Subcutaneous adipose tissue (tissue), 4 donors: Measurements from ENCODE around the gene MAFB. TPM values are rescaled to one million over a fixed set of nuclear protein-coding genes. Genes with fewer than 3 reads are reported as not detected.

Source experiments
- total RNA-seq, 4 donors: library from RNA; depleted of rRNA; stranded (reverse); fragments of >200 nt; gene quantifications; one replicate each; pipeline ENCODE4 v1.1.0, GENCODE V29; 2016
- TF ChIP-seq, protein P1 (sequence below): fragments of 450-650 bp; IDR thresholded peaks from one replicate; pipeline ENCODE4 v1.5.1; 2016; ENCODE audit warnings: low read depth, mild to moderate bottlenecking, control low read depth, antibody characterized with exemption, moderate library complexity

The MAFB gene
- total RNA-seq, 4 donors from 2014 or later, result 74.0 to 140 (median 112) TPM

DNA sequence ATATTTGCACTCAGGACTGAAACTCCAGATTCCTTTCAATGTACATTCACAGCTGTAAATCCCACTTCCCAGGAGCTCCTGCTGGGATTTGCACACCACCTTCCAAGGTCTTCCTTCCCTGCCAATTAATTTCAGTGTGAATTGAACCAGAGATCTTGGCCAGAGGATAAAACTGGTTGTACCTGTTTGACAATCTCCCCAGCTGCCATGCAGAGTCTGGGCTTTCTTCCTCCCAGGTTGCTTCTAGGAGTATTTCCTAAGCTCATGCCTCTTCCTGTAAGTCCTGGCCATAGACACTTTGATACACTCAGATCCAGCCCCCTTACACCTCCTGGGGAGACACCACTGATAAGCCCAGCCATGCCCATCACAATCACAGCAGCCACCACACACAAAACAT is 15.6 kb downstream of the MAFB start:
- TF ChIP-seq, protein P1, sequence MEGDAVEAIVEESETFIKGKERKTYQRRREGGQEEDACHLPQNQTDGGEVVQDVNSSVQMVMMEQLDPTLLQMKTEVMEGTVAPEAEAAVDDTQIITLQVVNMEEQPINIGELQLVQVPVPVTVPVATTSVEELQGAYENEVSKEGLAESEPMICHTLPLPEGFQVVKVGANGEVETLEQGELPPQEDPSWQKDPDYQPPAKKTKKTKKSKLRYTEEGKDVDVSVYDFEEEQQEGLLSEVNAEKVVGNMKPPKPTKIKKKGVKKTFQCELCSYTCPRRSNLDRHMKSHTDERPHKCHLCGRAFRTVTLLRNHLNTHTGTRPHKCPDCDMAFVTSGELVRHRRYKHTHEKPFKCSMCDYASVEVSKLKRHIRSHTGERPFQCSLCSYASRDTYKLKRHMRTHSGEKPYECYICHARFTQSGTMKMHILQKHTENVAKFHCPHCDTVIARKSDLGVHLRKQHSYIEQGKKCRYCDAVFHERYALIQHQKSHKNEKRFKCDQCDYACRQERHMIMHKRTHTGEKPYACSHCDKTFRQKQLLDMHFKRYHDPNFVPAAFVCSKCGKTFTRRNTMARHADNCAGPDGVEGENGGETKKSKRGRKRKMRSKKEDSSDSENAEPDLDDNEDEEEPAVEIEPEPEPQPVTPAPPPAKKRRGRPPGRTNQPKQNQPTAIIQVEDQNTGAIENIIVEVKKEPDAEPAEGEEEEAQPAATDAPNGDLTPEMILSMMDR, result no peak

- TF ChIP-seq, protein P1, result no peak
These were observed 16.9 kb downstream of the MAFB start for GRCh38 chr20:40672095-40672494.

DNA sequence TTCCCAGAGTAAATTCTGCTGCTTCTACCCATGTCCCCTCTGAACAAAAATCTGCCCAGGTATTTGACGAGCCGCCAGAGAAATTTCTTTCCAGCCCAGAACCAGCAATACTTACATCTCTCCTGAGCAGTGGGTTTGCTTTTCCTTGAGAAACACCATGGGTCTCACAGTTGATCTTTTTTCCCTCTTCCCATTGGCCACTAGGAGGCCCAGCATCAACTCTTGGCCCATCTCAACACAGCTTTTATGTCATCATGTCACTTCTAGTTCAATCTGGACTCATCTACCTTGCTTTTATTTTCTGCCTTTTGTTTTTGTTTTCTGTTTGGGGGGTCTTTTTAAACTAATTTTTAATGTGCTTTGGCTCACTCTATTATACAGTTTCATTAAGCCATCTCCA is 18.8 kb downstream of the MAFB start:
- TF ChIP-seq, protein P1, result no peak

GRCh38 chr20:40669692-40670091 is 19.3 kb downstream of the MAFB start:
- TF ChIP-seq, protein P1, result no peak

DNA sequence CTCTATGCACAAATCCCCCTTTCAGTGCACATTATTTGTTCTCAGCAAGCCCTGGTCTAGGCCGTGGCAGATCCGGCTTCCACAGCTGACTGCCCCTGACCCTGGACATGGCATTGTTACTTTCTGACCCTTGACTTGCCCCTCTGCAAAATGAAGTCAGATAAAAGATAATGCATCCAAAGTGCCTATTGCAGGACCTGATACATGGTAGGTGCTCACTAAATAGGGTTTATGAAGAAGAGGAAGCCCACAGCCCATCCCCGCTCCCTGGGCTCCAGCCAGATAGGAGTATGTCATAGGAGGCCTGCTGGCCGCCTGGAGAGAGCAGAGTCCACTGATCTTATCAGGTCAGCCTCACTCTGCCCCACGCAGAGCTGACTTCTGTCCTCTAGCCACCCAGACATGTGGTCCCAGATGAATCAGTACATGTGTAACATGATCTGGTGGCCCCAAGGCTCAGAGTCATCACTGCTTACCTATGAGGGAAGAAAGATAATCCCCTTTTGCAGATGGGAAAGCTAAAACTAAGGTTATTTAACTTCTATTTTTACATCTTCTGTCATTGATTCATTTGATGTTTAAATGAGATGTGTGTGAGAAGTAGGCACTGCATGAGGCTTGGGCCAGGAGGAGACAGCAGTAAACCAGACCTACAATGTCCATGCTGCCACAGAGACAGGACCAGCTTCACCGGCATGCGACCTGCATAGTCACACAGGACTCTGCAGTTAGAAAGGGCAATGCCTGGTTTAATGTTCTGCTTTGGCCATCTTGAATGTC is 20.4 kb downstream of the MAFB start:
- TF ChIP-seq, protein P1, result no peak

DNA sequence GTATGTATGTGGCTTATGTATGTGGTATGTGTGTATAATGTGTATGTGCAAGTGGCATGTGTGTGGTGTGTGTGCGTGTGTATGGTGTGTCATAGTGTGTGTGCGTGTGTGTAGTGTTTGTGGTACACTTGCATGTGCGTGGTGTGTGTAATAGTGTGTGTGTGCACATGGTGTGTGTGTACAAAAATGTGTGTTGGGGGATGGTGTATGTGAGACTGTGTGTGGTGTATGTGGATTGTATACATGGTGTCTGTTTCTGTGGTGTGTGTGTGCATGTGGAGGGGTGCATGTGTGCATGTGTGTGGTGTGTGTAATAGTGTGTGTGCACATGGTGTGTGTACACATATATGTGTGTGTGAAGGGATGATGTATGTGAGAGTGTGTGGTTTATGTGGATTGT is 21.5 kb downstream of the MAFB start:
- TF ChIP-seq, protein P1, result no peak

GRCh38 chr20:40666336-40666735 is 22.7 kb downstream of the MAFB start:
- TF ChIP-seq, protein P1, result no peak
